NCI-H1436 treated with DMSO at 0.1 percent for 48 hours (cell line): ENCODE measurements around the gene TTL.
"Not testable (repeated sequence)": the region's sequence is repeated elsewhere in the genome, so short reads cannot be mapped to it uniquely, and the experiment has no call there.

Experiments
- DNase-seq: peaks from one replicate; lab custom pipeline; 2025; lab: John Stamatoyannopoulos, UW

TTL gene

GRCh38 chr2:112481528-112482233, at the start of gene TTL:
TTL (plus strand) TSS chr2:112482156; CDS start chr2:112482345, 189 bp downstream.
- no peak for DNase-seq

GRCh38 chr2:112432390-112432734, 49.6 kb upstream of the TTL start:
- DNase-seq, result not testable (repeated sequence)

DNA sequence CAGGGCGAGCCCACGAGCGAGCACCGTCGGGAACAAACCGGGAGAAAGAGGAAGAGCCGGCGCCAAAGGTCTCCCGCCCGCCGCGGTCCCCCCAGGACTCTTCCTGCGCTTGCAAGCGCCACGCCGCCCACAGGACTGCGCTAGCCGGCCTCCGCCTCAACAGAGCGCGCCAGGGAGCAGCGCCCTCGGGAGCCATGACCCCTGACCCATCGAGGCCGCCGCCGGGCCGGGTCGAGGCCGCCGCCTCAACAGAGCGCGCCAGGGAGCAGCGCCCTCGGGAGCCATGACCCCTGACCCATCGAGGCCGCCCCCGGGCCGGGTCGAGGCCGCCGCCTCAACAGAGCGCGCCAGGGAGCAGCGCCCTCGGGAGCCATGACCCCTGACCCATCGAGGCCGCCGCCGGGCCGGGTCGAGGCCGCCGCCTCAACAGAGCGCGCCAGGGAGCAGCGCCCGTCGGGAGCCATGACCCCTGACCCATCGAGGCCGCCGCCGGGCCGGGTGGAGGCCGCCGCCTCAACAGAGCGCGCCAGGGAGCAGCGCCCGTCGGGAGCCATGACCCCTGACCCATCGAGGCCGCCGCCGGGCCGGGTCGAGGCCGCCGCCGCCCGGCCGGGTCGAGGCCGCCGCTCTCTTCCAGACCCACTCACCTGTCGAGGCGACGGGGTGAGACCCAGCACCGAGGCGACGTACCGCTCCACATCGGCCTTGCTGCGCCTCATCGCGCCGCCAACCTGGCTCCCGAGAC, 49.0 kb upstream of the TTL start:
- DNase-seq, result not testable (repeated sequence)

DNA sequence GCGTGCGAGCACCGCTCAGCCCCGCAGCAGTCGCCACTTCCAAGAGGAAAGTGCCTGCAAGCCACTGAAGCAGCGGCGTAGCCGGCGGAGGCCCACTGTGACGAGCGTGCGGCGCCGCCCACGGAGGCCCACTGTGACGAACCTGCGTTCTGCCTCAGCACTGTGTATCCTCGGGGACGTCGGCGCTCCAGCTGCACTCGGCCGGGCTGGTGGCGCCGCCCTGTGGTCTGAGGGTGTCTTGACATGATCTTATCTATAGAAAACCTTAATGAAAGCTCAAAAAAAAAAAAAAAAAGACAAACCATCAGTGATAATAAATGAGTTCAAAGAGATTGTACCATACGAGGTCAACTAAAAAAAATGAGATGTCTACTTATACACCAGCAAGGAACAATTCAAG, 48.5 kb upstream of the TTL start, which contains the start of gene RGPD8:
TSS of gene RGPD8 (minus strand) at position 166 of the 400 bp plus-strand sequence. CDS start 192 bp downstream, outside the sequence.
- not testable (repeated sequence) for DNase-seq

GRCh38 chr2:112433932-112434730, 47.8 kb upstream of the TTL start:
- no peak for DNase-seq

DNA sequence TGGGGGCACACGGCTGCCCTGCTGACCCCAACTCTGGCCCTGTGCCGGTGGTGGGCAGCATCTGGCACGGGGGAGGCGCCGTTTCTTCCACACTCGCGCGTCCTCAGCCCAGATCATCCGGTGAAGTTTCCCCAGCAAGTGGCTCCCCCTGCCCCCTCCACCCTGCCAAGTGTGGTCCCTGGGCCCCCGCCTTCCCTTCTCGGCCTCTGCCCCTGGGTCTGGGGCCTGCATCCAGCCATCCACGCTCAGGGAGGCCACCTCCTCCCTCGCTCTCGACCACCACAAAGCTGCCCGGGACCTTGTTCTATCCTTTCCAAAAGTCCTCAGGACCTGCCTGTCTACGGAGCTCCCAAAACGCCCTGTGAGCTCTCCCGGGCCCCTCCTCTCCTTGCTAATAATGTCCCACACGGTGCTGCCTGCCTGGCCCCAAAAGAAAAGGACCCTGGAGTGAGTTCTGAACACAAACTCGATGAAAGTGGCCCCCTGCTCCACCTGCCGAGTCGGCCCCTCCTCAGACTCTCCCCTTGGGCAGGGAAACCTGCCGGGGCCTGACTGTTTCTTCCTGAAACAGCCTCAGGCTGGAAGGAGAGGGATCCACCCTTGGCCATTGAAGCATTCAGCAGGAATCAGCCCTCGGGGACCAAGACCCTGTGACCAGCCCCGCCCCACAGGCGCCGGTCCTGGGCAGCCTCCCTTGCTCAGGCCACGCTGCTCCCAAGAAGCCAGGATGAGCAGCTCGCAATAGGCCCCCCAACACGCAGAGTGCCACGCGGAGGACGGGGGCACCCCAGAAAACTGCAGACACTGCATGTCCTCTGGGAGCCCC, 46.9 kb upstream of the TTL start:
- DNase-seq, result not testable (repeated sequence)

DNA sequence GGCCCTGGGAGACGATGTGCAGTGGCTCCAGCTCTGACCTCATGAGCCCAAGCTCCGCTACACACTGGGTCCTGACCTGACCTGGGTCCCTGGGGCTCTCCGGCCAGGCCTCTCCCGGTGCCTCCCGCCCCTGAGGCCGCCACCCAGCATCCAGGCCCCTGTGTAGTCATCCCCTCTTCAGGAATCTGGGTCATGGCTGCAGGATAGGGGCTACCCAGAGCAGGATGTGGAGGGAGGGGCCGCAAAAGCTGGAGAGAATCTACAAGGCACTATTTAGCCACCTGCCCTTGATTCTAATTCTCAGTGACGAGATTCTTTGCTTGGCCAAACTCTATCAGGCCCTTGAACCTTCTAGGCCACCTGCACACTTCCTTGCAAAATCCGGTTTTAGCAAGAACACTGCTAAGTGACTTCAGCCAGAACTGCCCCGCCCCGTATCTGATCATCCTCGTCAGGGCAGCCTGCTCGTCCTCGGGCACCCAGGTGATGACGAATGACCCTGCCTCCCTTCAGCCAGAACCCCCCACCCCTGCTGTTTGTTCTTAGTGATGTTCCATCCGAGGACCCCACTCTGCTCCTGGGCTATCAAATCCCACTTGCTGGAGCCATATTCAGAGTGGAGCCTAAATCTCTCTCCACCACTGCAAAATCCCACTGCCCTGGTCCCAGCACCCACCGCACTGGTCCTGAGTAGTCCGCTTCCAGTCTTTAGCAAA, 46.1 kb upstream of the TTL start:
- DNase-seq, result not testable (repeated sequence)

GRCh38 chr2:112436993-112437392, 45.0 kb upstream of the TTL start:
- not testable (repeated sequence) for DNase-seq

GRCh38 chr2:112437405-112437831, 44.5 kb upstream of the TTL start:
- DNase-seq, result not testable (repeated sequence)

GRCh38 chr2:112438603-112439261, 43.2 kb upstream of the TTL start:
- DNase-seq, result not testable (repeated sequence)

DNA sequence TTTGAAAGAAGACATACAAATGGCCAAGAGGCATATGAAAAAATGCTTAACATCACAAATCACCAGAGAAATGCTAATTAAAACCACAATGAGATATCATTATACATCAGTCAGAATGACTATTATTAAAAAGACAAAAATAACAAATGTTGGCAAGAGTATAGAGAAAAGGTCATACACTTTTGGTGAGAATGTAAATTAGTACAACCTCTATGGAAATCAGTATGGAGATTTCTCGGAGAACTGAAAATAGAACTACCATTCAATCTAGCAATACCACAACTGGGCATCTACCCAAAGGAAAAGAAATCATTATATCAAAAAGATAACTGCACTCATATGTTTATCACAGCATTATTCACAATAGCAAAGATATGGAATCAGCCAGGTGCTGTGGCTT, 37.7 kb upstream of the TTL start:
- DNase-seq, result not testable (repeated sequence)

GRCh38 chr2:112449854-112450253, 32.1 kb upstream of the TTL start:
- DNase-seq, result no peak

- DNase-seq, result no peak
These were observed 30.6 kb upstream of the TTL start for GRCh38 chr2:112451317-112451716.

DNA sequence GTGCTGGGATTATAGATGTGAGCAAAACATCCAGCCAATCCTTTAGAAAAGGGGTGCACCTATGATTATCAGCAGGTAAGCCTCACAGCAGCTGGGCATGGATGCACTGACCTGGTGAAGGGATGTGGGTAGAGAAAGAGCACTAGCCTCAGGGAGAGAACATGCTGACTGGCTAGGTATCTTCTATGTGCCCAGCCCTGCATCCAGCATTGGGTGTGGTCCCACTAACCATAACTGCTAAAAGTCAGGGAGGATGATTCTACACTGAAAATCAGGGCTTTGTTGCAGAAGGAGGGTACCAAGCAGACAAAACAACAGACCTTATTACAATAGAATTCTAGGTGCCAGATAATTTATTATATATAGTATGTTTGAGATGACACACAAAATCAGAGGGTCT, 27.4 kb upstream of the TTL start:
- DNase-seq, result no peak

DNA sequence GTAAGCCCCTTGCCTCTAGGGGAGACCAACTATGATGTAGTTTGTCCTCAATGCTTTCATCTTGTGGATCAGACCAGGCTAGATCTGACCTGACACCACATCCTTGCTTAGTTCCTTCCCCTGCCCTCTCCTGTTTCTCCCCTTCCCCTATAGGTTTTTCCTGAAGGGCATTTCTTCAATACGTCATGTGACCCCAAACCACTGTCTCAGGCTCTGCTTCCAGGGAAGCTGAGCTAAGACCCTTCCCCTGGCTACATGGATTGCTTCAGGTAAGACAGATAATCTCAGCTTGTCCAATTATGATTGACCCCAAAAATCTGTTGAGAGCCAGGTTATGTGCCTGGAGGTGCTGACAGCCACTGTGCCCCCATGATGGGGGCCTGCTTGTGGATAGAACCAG, 22.6 kb upstream of the TTL start:
- no peak for DNase-seq

GRCh38 chr2:112462178-112462577, 19.8 kb upstream of the TTL start:
- DNase-seq, result no peak

- no peak for DNase-seq
These were observed 18.7 kb upstream of the TTL start for GRCh38 chr2:112463256-112463655.

GRCh38 chr2:112465382-112465781, 16.6 kb upstream of the TTL start:
- DNase-seq, result no peak

DNA sequence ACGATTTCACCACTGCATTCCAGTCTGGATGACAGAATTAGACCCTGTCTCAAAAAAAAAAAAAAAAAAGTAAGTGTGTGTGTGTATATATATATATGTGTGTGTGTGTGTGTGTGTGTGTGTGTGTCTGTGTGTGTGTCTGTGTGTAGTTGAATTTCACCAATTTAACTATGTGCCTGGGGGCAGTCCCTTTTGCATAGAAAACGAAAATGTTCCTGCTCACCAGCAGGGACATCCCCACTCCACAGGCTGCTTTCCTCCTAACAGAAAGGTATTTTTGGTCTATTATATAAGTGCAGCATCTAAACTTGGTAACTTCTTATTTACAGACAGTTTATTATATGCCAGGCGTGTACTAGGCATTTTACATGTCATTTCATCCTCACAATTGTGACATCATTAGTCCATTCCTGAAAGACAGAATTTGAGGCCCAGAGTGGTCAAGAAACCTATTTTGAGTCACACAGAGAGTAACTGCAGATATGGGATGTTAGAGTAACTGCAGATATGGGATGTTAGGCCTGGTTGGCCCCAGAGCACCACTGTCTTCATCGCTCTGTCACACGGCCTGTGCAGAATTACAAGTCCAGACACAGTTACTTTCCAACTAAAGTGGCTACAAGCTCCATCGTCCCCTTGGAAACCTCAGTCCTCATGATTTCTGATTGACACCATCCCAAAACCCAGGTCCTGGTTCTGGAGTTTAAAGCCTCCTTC, 9.3 kb upstream of the TTL start:
- no peak for DNase-seq
